Bronchial epithelial cell (primary cell): ENCODE results near the gene CCDC106. TPM values are rescaled to one million over a fixed set of nuclear protein-coding genes. Genes with fewer than 3 reads are reported as not detected.

Experiments
- DNase-seq: peaks from one replicate; pipeline ENCODE4 v3.0.0-alpha.2; 2010; ENCODE audit warnings: low read depth
- FAIRE-seq: peaks from 2 replicates; lab custom pipeline; 2011; peaks lifted over from hg19 to GRCh38; lab: Jason Lieb, UNC
- H3K27me3 ChIP-seq: 2 replicates; pipeline ENCODE4 v1.5.1; 2011; ENCODE audit warnings: low read length; ENCODE audit not compliant: control insufficient read depth, insufficient read depth
- H3K36me3 ChIP-seq: 2 replicates; pipeline ENCODE4 v1.5.1; 2011; ENCODE audit warnings: low read length; ENCODE audit not compliant: control insufficient read depth, insufficient read depth
- H3K4me3 ChIP-seq: 2 replicates; pipeline ENCODE4 v1.5.1; 2011; ENCODE audit warnings: mild to moderate bottlenecking, low read depth, low read length, control low read depth
- total RNA-seq: library from RNA; depleted of rRNA; stranded (reverse); fragments of >200 nt; gene quantifications from 2 replicates; pipeline ENCODE4 v1.2.1, GENCODE V29; 2014
- TF ChIP-seq, protein P1 (sequence below): IDR thresholded peaks from 2 replicates; pipeline ENCODE4 v1.5.1; 2011; ENCODE audit warnings: mild to moderate bottlenecking, moderate library complexity, low read length, control low read depth, inconsistent platforms; ENCODE audit not compliant: insufficient read depth, severe bottlenecking

The CCDC106 gene
- total RNA-seq, 1 donor from 2014 or later: 2.9 TPM

GRCh38 chr19:55654868-55655647, 7.0 kb downstream of the CCDC106 start, which contains the start of gene U2AF2:
Gene U2AF2, plus strand, starts transcription at chr19:55655035. Its CDS starts 70 bp downstream, at chr19:55655105.
- no peak for FAIRE-seq
- peak; percentile 36 for DNase-seq
- TF ChIP-seq, protein P1, sequence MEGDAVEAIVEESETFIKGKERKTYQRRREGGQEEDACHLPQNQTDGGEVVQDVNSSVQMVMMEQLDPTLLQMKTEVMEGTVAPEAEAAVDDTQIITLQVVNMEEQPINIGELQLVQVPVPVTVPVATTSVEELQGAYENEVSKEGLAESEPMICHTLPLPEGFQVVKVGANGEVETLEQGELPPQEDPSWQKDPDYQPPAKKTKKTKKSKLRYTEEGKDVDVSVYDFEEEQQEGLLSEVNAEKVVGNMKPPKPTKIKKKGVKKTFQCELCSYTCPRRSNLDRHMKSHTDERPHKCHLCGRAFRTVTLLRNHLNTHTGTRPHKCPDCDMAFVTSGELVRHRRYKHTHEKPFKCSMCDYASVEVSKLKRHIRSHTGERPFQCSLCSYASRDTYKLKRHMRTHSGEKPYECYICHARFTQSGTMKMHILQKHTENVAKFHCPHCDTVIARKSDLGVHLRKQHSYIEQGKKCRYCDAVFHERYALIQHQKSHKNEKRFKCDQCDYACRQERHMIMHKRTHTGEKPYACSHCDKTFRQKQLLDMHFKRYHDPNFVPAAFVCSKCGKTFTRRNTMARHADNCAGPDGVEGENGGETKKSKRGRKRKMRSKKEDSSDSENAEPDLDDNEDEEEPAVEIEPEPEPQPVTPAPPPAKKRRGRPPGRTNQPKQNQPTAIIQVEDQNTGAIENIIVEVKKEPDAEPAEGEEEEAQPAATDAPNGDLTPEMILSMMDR: no peak
- peak within 1 kb of the TSS; percentile 97 for H3K4me3 ChIP-seq
- H3K36me3 ChIP-seq: peaks cover 11% of the 10 kb centered on the region
- H3K27me3 ChIP-seq: no peaks in the 10 kb centered on the region

GRCh38 chr19:55655648-55656040, 7.6 kb downstream of the CCDC106 start:
- Histone ChIP-seq H3K36me3 (peaks cover 15% of the 10 kb centered on the region), H3K27me3 (no peaks in the 10 kb centered on the region), H3K4me3 (peak overlapping the region; percentile 97)
- FAIRE-seq (no peak), DNase-seq (no peak)
- TF ChIP-seq, protein P1: no peak

- peak; percentile 50 for FAIRE-seq
- TF ChIP-seq, protein P1: no peak
- no peak for DNase-seq
- H3K27me3 ChIP-seq: no peaks in the 10 kb centered on the region
- H3K4me3 ChIP-seq: peak overlapping the region; percentile 97
- H3K36me3 ChIP-seq: peaks cover 22% of the 10 kb centered on the region
Measured at GRCh38 chr19:55656552-55656951, 8.5 kb downstream of the CCDC106 start.

- H3K4me3 ChIP-seq: peak overlapping the region; percentile 97
- H3K36me3 ChIP-seq: peaks cover 28% of the 10 kb centered on the region
- DNase-seq (no peak), FAIRE-seq (no peak)
- no peaks in the 10 kb centered on the region for H3K27me3 ChIP-seq
- TF ChIP-seq, protein P1: no peak
Measured at GRCh38 chr19:55656988-55657747, 9.2 kb downstream of the CCDC106 start.

DNA sequence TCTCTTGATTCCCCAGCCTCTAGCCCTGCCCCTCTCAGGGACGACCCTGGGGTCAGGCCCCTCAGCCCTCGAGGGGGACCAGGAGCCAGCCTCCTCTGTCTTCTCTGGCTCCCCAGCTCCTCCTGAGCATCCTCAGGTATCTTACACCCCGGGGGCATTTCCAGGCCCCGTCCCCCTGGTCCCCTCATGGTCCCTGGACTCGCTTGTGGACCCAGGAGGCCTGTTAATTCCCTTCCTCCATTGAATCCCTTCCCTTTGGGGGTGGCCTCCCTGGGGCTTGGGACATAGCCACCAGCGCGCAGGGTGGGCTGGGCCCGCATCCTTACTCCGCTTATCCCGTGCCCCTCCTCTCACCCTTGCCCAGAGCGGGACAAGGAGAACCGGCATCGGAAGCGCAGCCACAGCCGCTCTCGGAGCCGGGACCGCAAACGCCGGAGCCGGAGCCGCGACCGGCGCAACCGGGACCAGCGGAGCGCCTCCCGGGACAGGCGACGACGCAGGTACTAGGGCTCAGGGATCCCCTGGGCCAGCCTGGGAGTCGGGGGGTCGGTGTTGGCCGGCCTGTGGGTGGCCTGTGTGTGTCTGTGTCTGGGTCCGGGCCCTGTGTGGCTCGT, 10.9 kb downstream of the CCDC106 start:
- Histone ChIP-seq H3K27me3 (no peaks in the 10 kb centered on the region), H3K36me3 (peaks cover 39% of the 10 kb centered on the region), H3K4me3 (no peak overlapping the region)
- no peak for DNase-seq
- FAIRE-seq: no peak
- TF ChIP-seq, protein P1: no peak
